Posterior cingulate gyrus (tissue), 11 donors: Measurements from ENCODE around the gene MPPED1.

ENCODE experiments used
- DNase-seq, 10 donors: peaks; one replicate each; pipeline versions ENCODE4 v3.0.0 to v3.0.0-alpha.2; 2020 to 2021; ENCODE audit warnings: mixed read lengths in 3 of 10
- intact Hi-C: fragments of 100-400 bp; cut with DNase I; formaldehyde crosslinking; loops from one replicate; pipeline ENCODE4 v1.15.1; 2023

The MPPED1 gene, protein sequence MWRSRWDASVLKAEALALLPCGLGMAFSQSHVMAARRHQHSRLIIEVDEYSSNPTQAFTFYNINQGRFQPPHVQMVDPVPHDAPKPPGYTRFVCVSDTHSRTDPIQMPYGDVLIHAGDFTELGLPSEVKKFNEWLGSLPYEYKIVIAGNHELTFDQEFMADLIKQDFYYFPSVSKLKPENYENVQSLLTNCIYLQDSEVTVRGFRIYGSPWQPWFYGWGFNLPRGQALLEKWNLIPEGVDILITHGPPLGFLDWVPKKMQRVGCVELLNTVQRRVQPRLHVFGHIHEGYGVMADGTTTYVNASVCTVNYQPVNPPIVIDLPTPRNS

DNA sequence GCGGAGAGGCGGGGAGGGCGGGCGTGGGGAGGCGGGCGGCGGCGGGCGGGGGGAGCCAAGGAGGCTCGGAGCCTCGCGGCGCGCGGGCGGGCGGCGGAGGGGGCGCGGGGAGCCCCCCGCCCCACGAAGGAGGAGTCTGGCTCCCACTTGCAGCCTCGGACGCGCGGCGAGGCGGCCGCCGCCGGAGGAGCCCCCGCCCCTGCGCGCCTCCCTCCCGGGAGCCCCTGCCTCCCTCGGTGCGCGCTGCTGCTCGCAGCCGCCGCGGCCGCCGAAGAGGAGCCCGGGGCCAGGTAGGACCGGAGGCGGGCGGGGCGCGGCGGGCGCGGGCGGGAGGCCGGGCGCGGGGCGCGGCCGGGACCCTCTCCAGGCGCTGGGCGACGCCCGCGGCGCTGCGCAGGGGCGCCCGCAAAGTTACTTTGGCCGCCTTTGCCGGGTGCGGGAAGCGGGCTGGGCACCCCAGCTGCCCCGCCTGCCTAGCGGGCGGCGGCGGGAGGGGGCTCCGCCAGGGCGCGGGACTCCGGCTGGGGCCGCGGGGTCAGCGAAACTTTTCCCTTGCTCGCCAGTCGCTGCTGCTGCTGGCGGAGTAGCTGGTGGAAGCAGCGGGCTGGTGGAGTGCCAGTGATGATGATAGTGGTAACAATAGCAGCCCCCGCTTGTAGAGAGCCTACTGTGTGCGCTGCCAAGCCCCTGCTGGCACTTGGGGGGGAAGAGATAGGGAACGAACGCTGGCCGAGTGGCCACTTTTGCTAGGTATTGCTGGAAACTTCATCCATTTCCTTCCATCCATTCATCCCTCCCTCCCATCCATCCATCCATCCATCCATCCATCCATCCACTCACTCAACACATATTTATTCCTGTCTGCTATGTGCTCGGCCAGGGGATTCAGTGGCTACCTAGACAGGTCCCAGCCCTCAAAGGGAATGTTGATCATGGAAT, at the start of gene MPPED1:
Gene MPPED1, plus strand, starts transcription at position 146 of the 939 bp plus-strand sequence. CDS start 12,972 bp downstream, outside the sequence.
- intact Hi-C loops, result loop anchor here (10.0 kb wide), 1 partner anchor 413 kb away; no protein-coding TSS in a partner anchor

DNA sequence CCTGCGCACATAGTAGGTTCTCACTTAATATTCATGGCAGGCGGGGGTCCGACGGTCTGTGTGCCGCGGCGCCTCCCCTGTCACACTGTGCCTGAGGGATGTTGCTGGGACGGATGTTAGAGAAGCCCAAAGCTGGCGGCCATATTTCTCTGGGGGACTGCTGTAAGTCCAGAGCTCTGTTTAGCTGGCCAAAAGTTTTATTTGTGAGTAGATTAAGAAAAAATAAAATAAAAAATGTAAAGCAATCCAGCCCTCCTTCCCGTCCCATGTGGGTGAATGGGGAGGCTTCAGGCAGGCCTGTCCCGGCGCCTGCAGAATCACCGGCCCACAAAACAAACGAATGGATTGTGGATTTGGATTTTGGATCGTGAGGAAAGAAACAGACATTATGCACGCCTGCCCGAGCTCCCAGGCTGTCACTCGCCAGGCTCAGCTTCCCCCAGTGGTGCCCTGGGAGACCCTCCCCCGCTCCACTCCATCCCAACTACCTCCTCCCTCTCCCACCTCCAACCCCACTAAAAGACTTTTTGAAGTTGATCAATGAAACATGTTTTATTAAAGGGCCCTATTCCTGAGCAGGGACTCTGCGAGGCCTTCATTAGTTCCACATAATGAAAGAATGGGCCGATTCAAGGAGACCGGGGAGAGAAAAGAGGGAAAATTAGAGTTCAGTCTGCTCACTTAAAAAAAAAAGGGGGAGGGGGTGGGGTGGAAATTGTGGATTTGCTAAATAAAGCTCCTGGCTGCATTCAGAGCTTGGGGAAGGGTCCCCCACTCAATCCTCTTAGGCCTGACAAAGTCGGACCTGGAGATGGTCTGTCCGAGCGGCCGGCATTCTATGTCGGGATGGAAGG, 48.3 kb upstream of the MPPED1 start:
- no peak for DNase-seq

More for the DNA sequence above, at the start of gene MPPED1:
- DNase-seq, result peak in 3 of 10 donors; percentile 74 to 82 (median 80)

DNA sequence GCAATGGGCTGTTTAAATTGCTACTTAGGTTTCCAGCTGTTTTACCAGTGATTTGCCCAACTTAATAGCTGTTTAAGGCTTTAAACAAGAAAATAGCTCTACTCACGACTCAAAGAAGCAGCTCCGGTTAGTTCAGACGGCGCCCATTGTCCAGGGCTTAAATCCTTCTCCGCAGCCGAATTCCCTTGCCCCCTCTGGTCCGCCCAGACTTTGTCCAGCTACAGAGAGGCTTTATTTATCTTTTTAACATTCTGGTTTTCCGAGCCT, 47.7 kb upstream of the MPPED1 start:
- intact Hi-C loops, result no loop called here
- DNase-seq, result peak in 1 of 10 donors; percentile 32

More for the DNA sequence above, 48.3 kb upstream of the MPPED1 start:
- intact Hi-C loops, result no loop called here

DNA sequence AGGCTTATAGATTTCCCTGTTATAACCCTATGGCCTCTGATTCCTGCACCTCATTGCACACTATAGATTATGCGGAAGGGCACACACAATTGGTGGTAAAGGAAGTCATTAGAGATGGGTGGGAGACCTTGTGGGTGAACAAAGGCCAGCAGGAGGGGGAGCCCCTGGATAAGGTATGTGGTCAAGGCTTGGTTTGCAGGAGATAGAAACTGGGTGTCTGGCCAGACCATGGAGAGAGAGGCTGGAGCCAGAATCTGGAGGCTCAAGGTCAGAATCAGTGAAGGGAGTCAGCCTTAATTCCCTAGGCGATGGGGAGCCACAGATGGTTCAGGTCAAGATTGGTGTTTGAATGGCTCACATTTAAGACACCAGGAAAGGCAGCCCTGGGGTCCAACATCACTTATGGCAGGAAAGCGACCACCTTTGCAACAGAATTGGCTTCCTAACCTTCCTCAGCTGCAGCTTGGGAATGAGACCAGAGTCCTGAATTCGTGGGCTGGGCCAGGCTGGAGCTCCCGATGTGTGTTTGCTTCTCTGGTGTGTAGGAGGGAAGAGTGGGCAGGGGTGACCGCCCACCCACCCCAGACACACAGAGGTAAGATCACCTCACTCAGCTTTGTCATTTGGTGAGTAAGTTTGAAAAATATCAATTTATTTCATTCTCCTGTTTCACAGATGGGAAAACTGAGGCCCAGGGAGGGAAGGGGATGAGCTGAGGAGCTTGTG, 45.9 kb upstream of the MPPED1 start:
- intact Hi-C loops, result no loop called here
- no peak for DNase-seq

DNA sequence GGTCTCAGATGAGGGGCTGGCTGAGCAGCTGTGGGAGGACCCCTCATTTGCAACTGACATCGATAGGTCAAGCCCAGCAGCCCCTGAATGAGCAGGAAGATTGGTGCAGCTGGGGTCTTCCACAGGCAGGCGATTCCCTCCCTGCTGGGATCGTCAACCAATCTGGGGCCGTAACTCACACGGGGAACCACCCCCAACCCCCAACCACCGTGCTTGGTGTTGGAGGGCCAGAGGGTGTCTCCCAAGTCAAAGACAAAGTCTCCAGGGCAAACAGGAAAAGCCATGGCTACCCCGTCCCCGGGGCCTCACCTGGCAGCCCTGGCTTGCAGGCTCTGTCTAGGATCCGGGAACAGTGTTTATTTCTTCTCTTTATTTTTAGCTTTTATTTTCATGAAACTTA, 41.8 kb upstream of the MPPED1 start:
- intact Hi-C loops, result no loop called here
- DNase-seq, result no peak

DNA sequence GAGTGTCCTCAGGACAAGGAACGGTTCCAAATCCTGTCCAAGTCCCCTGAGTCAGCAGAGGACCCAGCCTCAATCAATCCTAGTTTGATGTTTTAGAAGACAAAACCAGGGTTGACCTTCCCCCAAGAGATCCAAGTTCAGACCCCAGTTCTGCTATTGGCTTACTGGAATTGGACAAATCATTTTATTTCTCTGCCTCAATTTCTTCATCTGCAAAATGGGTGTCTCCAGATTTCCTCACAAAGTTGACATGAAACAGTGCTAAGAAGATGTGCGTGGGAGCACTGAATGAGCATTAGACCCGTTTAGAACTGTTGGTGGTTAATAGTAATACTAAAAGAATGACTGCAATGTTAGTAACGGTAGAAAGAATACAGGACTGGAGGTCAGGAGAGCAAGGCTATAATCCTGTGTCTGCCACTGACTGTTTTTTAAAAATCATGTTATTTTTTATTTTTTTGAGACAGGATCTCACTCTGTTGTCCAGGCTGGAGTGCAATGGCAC, 35.8 kb upstream of the MPPED1 start:
- intact Hi-C loops, result no loop called here

DNA sequence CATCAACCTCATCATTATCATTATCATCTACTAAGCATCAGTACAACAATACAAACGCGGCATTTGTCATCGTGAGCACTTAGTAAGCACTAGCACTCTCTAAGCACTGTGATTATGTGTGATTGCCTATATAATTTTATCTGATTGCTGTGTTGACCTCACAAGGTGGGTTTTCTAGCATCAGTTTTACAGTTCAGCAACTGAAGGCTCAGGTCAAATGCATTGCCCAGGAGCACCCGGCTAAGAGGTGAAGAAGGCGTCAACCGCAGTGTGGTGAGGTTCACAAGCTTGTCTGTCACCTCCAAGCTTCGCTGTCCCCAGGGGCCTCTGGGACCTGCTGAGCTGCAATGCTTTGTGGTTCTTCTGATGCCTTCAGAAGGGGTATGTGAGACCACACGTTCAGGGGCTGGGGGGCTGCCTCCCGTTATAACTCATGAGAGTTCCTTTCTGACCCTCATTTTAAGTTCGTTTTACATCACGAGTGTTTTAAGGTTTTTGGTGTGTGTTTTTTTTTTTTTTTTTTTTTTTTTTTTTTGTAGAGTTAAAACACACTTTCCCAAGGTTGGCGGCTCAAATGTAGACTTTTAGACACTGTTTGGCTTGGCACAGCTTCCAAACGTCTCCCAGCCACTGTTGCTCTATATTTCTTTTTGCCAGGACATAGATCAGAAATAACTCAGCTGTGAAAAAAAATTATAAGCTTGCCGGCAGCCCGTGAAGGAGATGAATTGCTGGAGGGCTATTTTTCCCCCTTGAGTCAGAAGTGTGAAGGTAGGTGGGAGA, 34.9 kb upstream of the MPPED1 start:
- DNase-seq, result peak in 2 of 10 donors; percentile 10 to 22
- intact Hi-C loops, result no loop called here

More for the DNA sequence above, 35.8 kb upstream of the MPPED1 start:
- DNase-seq, result no peak

DNA sequence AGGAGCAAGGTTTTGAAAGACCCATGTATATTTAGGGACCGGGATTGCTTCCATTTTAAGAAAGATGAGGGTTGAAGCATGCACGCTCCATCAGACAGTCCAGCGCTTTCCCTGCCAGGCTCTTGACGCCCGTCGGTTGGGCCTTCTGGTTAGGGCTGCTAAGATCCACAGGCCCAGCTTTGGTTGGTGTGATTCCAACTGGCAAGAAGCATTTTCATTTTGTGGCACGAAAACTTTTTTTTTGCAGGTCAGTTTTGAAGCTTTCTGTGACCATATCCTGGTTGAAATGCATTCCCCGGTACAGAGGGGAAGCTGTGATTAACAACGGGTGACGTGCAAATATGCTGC, 34.3 kb upstream of the MPPED1 start:
- peak in 5 of 10 donors; percentile 8 to 92 (median 44) for DNase-seq
- intact Hi-C loops, result no loop called here

DNA sequence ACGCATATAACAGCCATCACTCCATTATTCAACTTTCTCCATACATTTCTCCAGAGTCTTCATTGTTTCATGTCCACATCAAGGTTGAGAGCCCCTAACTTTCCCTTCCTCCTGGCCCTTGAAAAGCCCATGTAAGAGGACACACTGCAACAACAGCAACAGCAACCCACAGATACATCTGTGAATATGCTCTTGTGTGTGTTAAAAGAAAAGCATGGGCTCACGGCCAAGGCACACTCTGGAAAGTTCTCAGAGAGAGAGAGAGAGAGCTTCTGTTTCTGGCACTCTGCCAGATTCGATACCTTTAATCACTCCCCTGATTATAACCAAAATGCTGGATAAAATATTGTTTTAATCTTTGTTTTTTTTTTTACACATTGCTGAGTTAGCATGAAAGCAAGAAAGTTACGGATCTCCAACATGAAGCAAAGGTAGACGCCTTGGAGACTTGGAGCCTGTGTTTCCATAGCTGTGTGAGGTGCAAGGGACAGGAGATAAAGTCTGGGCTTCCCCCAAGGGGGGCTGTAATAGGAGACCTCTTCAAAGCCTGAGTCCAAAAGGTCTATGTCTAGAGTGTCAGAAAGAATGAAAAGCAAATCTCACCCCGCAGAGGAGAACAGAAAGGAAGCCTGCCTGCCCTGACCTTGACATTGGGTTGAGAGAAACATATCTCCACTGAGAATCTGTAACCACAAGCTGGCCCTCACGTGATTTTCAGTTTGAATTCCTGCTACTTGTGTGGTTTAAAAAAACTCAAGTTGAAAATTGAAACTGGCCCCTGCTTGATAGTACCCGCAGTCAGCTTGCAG, 33.7 kb upstream of the MPPED1 start:
- intact Hi-C loops, result no loop called here
- DNase-seq, result no peak

DNA sequence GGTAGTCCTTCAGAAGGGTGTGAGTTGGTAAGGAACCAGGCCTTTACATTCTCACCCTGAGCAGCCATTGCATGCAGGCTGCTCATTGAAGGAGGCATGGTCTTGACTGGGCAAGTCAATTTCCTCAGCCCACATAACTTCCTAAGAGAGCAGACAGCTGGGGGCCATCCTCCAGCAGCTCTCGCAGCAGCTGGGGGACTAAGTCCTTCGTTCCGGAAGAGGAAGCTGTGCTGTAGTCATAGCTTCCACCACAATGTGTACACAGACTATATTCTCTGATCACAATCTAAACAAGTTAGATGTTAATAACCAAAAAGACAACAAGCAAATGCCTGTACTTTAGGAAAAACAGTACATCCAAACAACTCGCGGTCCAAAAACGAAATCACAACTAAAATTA, 30.1 kb upstream of the MPPED1 start:
- intact Hi-C loops, result no loop called here
- no peak for DNase-seq

DNA sequence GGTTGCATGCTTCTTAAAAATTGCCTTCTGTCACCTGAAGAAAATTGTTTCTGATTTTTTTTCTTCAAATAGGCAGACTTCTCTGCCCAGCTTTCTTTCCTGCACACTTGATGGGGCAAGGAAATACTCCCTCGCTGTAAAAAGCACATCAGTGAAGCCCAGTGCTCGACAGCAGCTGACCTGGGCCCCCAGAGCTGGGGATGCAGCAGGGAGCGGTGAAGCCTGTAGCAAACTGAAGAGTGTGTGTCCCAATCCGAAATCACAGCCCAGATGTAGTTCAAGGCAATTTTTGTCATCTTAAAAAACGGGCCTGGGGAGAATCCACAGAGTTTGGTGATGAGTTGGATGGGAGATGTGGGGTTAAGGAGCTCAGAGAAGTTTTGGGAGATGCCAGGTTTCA, 27.0 kb upstream of the MPPED1 start:
- intact Hi-C loops, result loop anchor here (1.0 kb wide), 2 partner anchors 111 to 154 kb away; no protein-coding TSS in a partner anchor
- no peak for DNase-seq

DNA sequence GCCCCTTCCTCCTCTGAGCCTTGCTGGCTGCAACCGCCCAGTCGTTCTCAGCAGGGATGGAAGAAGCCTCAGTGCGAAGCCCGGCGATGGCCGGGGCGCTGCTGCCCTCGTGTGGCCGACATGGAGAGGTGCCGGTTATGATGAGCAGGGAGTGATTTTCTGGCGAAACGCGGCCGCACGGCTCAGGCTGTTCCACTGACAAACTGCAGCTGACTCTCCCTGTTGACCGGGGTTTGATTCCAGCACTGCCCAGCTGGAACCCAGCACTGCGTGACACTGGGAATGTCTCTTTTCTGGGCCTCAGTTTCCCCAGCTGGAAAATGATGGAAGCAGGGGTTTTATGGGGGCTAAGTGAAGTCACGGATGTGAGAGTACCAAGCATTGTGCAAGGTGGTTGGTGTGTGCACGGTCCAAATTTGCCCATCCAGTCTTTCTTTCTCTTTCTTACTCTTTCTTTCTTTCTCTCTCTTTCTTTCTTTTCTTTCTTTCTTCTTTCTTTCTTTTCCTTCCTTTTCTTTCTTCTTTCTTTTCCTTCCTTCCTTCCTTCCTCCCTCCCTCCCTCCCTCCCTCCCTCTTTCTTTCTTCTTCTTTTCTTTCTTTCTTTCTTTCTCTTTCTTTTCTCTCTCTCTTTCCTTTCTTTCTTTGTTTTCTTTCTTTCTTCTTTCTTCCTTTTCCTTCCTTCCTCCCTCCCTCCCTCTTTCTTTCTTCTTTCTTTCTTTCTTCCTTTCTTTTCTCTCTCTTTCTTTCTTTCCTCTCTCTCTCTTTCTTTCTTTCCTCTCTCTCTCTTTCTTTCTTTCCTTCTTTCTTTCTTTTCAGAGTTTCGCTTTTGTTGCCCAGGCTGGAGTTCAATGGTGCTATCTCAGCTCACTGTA, 25.8 kb upstream of the MPPED1 start:
- intact Hi-C loops, result loop anchor here (1.0 kb wide), 2 partner anchors 112 to 155 kb away; no protein-coding TSS in a partner anchor
- DNase-seq, result peak; percentile 66 to 98 (median 83)

DNA sequence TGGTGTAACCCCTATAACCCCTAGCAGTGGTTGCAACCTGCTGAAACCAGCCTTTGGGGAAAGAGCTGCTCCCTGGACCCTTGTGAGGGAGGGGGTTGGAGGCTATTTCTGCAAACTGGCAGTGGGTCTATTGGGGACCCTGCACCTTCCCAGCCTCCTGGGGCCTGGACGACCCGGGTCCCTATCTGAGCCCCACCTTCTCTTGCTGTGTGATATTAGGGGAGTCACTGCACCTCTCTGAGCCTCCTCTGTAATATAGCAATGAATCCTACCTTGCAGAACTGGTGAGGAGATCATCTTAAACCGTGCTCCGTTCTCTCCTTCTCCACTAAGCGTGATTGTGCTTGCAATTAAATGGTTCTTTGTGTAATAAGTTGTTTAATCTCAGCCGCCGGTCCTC, 24.0 kb upstream of the MPPED1 start:
- DNase-seq, result no peak
- intact Hi-C loops, result loop anchor here (1.0 kb wide), 1 partner anchor 438 kb away; no protein-coding TSS in a partner anchor

DNA sequence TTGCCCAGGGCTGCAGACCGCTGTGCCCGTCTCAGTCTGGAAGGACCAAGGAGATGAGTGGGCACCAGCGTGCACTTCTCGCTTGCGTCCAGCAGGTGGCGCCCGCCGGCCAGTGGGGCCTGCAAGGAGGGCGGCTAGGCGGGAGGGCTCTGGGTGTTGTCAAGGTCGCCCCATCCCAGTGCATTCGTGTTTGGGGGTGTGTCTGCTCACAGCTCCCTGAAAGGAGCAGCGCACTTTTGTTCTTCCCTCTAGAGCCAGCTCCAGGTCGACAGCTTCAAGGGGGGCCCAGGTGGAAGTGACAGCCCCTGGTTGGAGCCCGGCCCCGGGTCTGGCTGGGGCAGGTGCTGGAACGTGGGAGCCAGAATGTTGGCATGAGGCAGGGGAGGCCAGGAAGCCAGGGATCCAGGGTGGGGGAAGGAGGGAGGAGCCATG, 23.4 kb upstream of the MPPED1 start:
- intact Hi-C loops, result loop anchor here (1.0 kb wide), 1 partner anchor 438 kb away; no protein-coding TSS in a partner anchor

DNA sequence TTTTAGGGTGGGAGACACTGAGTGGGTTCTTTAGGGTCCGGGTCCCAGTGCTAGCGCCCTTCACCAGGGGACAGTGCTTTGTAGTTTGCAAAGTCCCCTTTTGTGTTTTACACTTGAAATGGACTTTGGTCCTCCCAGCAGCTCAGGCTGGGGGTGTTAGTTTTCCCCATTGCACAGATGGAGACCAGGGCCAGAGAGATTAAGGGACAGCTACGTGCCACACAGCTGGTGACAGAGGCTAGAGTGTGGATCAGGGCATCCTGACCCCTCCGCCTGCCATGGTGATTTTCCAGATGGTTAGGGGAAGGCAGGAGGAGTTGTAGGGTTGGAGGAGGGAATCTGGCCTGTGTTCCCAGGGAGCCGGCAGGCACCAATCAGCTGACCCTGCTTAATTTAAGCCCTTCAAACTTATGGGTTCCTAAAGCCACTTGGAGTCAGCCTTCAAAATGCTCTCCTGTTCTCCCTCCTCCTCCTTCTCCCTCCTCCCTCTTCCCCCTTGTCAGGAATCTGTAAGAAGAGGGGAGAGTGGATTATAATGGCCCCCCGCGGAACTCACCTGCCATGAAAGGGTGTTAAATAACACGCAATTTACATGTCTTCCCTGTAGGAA, 22.5 kb upstream of the MPPED1 start:
- intact Hi-C loops, result loop anchor here (1.0 kb wide), 1 partner anchor 407 kb away; no protein-coding TSS in a partner anchor
- no peak for DNase-seq

More for the DNA sequence above, 23.4 kb upstream of the MPPED1 start:
- DNase-seq, result peak; percentile 69 to 97 (median 85)

DNA sequence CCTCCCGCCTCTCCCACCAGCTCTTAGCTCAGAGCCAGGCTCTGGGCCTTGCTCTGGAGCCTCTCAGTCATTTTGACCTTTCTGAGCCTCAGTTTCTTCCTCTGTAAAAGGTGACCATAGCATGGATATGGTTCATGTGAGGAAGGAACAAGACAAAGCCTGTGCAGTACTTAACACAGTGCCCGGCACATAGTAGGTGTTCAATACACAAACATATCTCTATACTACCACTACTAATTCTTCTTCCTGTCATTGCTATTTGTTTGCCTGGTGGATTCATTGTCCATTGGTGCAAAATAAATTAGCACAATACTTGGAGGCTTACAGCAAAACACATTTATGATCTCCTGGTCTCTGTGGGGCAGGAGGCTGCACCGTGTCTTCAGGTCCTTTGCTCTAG, 21.6 kb upstream of the MPPED1 start:
- intact Hi-C loops, result no loop called here
- no peak for DNase-seq
